ENCODE results near the gene NANOS2.

The NANOS2 gene

DNA sequence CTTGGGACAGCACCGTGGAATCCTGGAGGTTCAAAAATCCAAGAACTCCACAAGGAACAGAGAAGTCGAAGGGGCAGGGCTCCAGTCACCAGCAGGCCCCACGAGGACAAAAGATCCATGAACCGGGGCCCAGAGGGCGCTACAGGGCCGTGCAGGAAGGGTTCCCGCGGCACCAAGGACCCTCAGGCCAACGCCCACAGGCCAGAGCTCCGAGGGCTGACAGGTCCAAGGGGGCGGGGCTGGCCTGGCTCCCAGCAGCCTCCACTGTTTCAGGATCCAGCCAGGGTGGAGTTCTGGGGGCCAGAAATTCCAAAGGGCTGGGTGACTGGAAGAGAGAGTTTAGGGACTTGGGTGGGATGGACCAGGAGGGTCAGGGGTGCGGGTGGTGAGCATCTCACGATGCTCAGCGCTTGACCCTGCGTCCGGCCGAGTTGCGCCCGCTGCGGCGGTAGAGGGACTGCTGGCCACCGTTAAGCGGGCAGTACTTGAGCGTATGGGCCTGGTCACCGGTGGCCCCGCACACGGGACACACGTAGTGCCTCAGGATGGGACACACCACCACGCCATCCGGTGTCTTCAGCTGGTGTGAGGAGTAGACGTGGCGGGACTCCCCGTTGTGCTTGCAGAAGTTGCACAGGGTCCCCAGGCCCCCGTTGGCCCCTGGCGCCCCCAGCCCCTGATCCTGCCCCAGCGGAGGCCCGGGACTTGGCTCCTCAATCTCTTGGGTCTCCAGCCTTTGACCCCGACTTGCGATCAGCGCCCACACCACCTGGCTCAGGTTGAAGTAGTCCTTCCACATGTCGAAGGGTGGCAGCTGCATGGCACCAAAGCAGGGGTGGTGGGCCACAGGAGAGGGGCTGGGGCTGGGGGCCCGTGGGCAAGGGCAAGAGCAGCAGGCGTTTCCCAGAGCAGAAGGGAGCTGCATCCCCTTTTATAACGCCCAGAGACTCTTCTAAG, at the start of gene NANOS2:
TSS of gene NANOS2 (minus strand) at position 905 of the 957 bp plus-strand sequence. CDS start at position 820, 85 bp downstream.
- no peak for DNase-seq

DNA sequence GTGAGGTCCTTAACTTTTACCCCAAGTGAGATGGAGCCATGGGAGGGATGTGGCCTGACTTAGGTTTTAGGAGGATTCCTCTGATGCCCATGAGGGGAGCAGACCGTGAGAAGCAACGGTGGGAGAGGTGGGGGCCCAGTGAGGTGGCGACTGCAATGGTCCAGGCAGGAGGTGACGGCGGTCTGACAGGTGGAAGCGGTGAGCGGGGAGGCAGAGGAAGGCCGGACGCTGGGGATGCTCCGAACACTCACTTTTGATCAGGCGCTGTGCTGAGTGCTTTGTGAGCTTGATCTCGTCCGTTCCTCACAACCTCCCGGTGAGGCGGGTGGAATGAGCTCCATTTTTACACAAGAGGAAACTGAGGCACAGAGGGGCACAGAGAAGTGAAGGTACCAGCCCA, 47.4 kb upstream of the NANOS2 start:
- no peak for DNase-seq

DNA sequence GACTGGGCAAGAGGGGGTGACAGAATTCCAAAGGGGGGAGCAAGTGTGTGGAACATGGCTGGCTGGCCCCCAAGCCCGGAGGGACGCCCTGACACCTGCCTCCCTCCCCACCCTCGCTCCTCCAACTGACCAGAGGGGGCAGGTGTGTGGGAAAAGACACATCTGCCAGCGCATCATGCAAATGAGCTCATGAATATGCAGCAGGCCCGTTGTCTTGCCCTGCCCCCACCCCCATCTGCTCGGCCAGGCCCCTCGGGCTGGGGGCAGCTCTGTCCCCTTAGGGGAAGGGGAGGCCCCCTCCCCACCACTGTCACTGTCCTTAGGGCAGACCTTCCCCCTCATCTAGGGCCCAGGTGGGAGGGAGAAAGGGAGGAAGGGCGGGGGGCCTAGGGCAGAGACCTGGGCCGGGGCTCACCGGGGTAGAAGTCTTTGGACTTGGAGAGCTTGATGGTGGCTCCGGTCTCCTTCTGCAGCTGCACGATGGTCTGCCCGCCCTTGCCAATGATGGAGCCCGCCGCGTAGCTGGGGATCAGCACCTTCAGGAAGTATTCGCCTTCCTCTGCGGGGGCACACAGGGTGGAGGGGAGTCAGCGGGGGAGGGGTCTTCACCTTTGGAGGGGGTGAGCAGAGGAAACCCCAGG, 46.1 kb upstream of the NANOS2 start:
- DNase-seq = no peak

- DNase-seq = no peak
Observed at GRCh38 chr19:45959517-45960025, 45.0 kb upstream of the NANOS2 start.

DNA sequence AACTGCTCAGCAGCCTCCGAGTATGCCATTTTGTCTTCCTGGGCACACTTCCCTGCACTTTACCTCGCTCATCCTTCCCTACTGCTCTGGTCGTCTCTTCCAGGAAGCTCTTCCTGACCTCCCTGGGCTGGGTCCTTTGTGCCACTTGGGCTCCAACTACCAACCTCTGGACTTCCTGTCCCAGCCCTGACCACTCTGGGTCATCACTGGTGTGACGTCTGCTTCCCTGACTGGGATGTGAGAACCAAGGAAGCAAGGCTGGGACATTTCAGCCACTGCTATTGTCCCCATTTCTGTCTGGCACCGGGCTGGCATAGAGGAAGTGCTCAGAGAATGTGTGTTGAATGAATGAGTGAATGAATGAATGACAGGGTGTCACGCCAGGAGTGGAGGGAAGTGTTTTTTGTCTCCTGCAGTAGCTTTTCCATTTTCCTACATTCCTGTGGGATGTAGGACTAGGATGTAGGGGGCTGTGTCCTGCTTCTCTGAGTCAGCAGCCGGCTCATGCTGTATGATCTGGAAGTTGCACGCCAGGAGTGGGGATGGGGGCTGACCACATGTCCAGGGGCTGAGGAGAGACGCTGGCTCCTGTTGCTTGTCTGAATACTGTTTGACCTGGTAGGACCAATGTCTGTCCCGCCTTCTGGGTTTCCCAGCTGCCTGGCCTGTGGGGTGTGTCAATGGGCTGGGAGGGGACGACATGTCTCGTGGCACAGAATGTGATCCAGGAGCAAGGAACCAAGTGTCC, 44.4 kb upstream of the NANOS2 start:
- DNase-seq = no peak

- no peak for DNase-seq
Observed at GRCh38 chr19:45958320-45958719, 43.7 kb upstream of the NANOS2 start.

GRCh38 chr19:45955905-45956608, 41.5 kb upstream of the NANOS2 start:
- DNase-seq = no peak

- no peak for DNase-seq
Observed at GRCh38 chr19:45954156-45954555, 39.6 kb upstream of the NANOS2 start.

DNA sequence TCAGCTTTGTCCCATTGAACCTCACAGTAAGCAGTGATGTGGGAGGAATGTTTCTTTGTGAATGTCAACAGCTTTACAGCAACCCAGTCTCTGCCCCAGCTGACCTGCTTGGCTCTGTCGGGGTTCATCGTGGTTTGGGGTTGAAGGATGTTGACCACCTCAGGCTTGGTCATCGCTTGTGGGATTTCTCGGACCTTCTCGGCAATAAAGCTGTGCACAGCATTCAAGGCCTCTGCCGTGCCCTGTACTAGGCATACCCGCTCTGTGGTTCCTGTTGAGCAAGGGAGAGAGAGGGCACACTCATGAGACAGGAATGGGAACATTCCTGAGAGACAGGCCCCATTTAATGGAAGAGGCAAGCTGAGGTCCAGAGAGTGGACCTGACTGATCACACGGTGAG, 39.1 kb upstream of the NANOS2 start:
- DNase-seq = no peak

GRCh38 chr19:45952686-45953505, 38.3 kb upstream of the NANOS2 start:
- DNase-seq = peak; percentile 16

- DNase-seq = no peak
Observed at GRCh38 chr19:45952341-45952685, 37.7 kb upstream of the NANOS2 start.

DNA sequence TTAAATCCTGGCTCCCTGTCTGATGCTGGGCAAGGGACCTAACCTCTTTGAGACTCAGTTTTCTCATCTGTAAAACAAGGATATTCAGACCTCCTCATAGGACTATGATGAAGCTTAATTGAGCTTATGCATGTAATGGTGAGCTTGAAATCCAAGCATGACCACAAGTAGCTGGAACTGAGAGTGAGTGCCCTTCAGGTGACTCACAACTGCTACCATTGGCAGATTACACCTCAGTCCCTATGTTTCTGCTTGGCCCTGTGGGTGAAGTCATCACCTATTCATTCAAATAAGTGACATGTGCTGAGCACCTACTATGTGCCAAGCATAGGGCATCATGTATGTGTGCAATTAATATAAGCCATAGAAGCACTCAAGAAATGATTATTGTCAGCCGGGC, 33.3 kb upstream of the NANOS2 start:
- DNase-seq = no peak

- no peak for DNase-seq
Observed at GRCh38 chr19:45940515-45940805, 25.9 kb upstream of the NANOS2 start.

DNA sequence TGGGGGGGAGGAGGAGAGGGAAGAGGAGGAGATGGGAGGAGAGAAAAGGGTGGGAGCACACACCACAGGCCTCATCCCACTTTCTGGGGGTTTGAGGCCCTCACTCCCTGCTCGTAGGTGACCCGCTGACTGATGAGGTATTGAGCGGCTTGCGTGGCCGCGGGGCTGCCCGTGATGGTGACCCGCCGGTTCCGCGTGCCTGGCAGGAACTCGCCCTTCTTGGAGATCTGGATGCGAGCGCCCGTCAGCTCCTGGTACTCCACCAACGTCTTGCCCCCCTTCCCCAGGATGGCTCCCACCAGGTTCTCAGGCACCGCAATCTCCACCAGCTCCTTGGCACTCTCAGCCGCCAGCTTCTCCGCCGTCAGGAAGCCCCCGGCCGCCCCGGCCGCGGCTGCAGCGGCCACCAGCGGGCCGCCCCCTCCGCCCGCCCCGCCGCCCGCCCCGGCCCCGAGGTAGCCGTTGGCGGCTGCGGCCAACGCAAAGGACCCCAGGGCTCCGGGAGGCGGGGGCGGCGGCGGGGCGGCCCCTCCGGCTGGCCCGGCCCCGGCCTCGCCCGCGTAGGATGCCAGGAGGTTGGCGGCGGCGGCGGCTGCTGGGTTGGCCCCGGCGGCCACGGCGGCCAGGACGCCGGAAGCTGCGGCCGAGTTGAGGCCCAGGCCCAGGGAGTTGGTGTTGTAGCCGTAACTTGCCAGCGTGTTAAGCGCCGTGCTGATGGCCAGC, 25.4 kb upstream of the NANOS2 start:
- DNase-seq = no peak

DNA sequence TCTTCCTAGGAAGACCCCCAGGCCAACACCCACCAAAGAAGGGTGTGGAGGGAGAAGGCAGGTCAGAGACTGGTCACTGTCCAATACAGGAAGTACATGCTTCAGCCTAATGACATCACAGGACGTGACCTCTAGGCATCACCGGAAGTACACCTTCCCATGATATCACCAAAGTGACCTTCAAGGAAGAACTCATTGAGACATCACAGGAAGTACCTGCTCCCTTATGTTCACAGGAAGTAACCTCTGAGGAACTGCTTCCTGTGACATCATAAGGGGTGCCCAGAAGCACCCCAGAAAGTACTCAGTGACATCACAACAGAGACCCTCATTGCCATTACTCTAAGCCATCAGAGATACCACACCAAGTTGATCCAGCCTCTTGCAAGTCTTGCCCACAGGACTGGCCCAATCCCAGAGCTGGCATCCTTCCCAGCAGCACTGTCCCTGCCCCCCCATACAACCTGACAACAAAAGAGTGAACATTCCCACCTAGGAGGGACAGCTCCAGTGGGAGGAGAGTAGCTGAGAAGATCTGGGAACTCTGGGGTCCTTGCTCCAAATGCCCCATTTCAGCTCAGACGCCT, 24.2 kb upstream of the NANOS2 start:
- DNase-seq = no peak

- no peak for DNase-seq
Observed at GRCh38 chr19:45935267-45935666, 20.7 kb upstream of the NANOS2 start.

DNA sequence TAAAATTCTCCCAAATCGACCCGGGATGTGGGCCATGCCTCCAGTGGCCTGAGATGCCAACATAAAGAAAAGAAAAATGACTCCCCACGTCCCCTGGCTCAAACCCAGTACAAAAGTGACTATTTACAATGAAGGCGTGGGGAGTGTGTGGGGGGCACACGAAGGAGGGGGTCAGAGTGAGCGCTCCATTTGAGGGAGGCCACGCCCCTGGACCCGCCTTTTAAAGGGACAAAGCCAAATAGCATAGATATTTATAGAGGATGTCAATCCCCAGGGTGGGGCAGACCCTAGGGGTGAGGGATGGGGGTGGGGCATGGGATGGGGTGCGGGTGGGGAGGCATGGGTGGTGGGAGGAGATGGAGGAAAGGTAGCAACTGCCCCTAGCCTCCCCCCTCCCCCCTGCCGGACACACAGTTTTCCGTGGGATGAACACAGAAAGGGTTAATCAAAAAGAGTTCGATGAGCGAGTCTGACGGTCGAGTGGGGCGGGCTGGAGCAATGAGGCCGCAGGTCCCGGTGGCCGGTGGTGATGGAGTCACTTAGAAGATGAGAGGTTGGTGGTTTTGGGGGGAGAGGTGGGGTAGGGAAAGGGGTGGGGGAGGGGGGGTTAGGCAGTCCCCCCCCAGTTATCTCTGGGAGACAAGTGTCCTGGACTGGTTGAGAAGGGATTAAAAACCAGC, 20.1 kb upstream of the NANOS2 start:
- DNase-seq = no peak

DNA sequence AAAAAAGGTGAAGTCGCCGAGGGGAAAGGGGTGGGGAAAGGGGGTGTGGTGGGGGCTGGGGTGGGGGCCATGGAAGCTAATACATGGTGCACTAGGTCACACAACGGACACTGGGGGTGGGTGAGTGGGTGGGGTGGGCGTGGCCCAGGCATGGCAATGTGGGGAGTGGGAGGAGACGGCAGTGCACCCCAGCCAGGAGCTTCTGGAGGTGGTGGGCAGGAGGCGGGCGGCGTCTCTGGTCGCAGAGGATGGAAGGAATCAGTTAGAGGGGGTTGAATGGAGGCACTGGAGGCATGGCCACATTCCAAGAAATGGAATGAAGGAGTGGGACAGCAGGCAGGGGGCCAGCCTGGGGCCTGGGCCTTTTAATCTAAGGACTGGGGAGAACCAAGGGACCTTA, 19.2 kb upstream of the NANOS2 start:
- no peak for DNase-seq

DNA sequence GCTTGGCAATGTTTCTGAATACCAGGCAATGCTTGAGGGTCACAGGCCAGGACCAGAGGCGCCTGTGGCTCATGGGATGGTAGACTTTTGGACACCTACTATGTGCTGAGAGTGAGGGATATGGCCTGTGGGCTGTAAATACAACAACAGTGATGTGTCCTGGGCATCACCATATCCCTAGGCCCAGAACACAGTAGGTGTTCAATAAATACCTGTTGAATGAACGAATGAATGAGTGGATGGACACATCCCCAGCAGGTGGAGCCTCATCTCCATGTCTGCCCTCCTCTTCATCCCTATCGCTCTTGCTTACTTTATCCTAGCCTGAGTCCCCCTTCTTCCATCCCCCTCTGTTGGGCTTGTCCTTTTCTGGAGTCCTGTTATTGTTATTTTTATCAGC, 16.5 kb upstream of the NANOS2 start:
- DNase-seq = no peak

GRCh38 chr19:45929247-45929646, 14.7 kb upstream of the NANOS2 start:
- DNase-seq = no peak

Data from NCI-H1048 (cell line).